Measurements from ENCODE around the gene CSNK1G2. TPM values are rescaled to one million over a fixed set of nuclear protein-coding genes. Genes with fewer than 3 reads are reported as not detected.
A peak's percentile ranks its signal among the peaks of the same experiment; 100 is the strongest.

Gene CSNK1G2
- total RNA-seq, 1 experiment from 2014 or later, result 88.1 TPM

DNA sequence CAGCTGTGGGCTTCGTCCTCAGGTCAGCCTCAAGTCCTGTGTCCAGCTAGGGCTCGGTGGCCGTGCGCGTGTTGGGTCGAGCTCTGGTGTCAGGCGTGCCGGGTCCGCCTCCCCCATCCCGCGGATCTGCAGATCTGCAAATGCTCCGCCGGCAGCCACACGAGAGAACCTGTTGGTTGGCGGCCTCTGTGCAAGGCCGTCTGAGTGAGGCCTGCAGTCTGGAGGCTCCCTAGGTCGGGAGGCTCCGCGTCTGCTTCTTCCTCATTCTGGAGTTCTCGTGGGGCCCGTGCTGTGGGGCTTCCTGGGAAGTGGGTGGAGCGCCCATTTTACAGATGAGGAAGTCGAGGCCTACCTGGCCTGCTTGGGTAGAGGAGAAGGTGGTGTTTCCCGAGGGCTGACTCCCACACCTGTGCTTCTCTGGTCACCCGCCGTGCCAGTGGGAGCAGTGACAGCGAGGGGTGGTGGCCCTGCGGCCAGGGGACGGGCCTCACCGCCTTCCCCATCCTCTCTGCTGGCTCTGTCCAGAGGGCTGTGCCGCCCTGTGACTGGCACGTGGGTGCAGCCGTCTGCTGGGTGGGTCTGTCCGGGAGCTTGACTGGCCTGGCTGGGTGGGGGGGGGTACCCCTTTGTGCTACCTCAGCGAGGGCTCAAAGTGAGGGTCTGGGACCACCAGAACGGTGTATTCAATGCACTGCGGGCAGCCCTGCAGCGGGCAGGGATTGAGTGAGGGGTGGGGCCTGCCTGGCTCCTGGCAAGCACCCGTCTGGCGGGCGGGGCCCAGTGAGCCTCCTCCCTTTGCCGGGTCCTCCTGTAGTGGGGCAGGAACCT, 3.3 kb downstream of the CSNK1G2 start:
- DNase-seq (ENCODE audit: low spot score), result no peak

- DNase-seq (ENCODE audit: low spot score), result no peak
Observed at GRCh38 chr19:1944916-1945561, 4.1 kb downstream of the CSNK1G2 start.

- DNase-seq (ENCODE audit: low spot score), result peak; percentile 38
Observed at GRCh38 chr19:1945899-1946298, 4.9 kb downstream of the CSNK1G2 start.

GRCh38 chr19:1947651-1948209, 6.8 kb downstream of the CSNK1G2 start:
- DNase-seq (ENCODE audit: low spot score), result peak; percentile 80

GRCh38 chr19:1949304-1950101, 8.5 kb downstream of the CSNK1G2 start:
- DNase-seq (ENCODE audit: low spot score), result no peak

- no peak for DNase-seq (ENCODE audit: low spot score)
Observed at GRCh38 chr19:1950640-1951039, 9.7 kb downstream of the CSNK1G2 start.

DNA sequence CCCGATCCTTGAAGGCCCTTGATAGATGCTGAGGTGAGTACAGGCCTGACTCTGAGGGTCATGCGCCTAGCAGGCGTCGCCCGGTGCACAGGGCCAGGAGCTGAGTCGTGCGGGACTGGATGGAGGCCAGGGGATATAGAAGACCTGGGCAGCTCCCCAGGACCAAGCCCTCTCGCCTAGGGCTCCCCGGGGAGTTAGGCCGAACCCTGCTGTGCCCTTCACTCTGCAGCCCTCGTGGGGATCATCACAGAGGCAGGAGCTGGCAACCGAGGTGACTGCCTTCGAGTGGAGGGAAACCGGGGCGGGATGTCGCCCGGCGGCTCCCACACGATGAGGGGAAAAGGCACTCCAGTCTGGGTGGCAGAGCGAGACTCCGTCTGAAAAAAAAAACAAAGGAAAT, 11.7 kb downstream of the CSNK1G2 start:
- DNase-seq (ENCODE audit: low spot score), result no peak

- no peak for DNase-seq (ENCODE audit: low spot score)
Observed at GRCh38 chr19:1953037-1953436, 12.1 kb downstream of the CSNK1G2 start.

DNA sequence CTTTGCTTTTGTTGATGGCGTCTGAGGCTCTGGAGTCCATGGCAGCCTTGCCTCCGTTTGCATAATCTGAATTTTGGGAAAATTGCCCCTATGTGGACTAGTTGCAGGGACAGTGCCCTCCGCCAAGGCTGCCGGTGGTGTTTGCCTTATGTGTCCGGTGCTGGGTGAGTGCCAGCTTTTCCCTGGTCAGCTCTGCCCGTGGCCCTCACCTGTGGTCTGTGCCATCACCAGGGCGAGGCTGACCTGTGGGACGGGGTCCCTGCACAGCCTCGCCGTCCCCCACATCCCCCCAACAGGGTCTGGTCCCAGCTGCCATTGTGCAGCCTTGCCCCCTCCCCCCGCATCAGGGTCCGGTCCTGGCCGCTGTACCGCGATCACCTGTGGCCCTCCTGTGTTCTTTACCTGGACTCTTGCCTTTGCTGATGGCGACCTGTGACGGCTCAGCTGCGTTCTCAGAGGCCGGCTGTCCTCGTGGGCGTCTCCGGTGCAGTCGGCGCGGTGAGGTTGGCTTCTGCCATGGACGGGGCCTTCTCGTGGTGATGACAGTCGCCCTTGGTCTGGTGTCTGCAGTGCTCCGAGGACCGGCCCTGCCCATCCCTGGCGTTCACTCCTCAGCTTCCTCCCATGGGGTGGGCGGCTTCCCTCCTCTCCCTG, 12.6 kb downstream of the CSNK1G2 start:
- DNase-seq (ENCODE audit: low spot score), result no peak

- no peak for DNase-seq (ENCODE audit: low spot score)
Observed at GRCh38 chr19:1954532-1954933, 13.6 kb downstream of the CSNK1G2 start.

DNA sequence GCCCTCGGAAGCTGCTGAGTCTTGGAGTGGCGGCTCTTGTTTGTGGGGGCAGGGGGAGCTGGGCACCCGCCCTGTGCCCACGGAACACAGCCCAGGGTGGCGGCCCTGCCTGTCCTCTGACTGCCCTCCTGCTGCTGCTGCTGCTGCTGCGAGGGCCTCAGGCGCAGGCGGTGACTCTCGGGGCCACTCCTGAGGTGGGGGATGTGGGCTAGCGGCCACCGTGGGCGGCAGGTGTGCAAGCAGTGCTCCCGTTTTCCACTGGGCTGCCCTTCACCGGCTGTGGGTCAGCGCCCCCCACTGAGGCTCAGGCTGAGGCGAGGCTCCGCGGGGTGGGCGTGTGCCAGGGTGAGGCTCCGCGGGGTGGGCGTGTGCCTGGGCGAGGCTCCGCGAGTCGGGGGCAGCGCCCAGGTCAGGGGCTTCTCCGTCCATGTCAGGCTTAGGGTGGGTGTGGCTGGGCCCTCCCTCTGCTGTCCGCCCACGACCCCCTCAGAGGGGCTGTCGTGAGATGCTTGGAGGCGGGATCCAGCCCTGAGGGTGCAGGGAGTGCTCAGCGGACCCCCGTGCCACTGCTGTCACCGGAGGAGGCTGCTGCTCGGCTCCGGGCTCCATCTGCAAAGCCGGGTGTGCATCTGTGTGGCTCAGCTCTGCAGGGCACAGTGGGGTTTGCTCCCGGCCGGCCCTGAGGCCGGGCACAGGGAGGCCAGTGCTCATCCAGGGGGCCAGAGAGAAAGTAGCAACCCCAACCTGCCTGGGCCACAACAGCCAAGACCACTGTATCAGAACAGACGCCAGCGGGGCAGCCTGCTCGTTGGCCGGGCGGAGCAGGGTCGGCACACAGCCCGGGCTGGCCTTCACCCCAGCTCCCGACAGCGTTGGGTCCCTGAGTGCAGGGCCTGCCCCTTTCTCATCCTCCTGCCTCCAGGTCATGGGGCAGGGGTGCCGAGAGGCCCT, 14.5 kb downstream of the CSNK1G2 start:
- DNase-seq (ENCODE audit: low spot score), result no peak

DNA sequence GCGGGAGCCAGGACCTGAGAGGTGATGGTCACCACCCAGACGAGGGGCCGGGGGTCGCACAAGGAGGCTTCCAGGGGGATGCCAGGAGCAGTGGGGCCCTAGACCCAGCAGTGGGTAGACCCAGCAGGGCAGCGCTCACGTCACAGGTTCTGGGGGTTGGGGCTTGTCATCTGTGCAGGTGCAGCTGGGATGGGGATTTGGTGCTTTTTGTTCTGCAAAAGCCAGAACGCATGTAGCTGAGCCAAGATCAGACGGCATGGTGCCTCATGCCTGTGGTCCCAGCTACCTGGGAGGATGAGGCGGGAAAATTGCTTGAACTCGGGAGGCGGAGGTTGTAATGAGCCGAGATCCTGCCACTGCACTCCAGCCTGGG, 15.1 kb downstream of the CSNK1G2 start:
- DNase-seq (ENCODE audit: low spot score), result no peak

DNA sequence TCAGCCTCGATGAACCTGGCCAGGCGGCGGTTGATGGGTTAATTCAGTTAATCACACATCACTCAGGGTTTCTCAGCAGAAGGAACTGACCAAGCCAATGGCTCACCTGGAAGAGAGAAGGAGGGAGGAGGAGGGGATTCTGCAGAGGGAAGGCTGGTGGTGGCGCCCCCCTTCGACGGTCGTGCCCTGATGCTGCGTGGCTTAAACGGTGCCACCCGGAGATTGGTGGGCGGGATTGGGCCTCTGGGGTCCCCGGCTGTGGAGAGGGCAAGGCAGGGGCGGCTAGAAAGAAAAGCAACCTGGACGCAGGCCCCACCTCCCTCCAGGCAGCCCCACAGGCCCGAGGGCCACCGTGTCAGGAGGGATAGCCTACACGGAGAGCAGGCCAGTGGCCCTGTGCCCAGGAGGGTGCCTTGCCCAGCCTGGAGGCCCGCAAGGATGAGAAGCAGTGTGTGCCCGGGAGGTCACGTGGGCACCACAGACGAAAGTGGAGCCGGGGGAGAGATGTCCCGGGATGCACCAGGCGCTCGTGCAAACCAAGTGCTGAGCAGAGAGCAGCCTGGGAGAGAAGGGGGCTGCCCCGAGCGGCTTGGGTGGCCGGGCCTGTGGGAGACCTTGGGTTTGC, 16.0 kb downstream of the CSNK1G2 start:
- no peak for DNase-seq (ENCODE audit: low spot score)

GRCh38 chr19:1957562-1958248, 16.7 kb downstream of the CSNK1G2 start:
- no peak for DNase-seq (ENCODE audit: low spot score)

GRCh38 chr19:1959928-1960589, 19.1 kb downstream of the CSNK1G2 start:
- no peak for DNase-seq (ENCODE audit: low spot score)

DNA sequence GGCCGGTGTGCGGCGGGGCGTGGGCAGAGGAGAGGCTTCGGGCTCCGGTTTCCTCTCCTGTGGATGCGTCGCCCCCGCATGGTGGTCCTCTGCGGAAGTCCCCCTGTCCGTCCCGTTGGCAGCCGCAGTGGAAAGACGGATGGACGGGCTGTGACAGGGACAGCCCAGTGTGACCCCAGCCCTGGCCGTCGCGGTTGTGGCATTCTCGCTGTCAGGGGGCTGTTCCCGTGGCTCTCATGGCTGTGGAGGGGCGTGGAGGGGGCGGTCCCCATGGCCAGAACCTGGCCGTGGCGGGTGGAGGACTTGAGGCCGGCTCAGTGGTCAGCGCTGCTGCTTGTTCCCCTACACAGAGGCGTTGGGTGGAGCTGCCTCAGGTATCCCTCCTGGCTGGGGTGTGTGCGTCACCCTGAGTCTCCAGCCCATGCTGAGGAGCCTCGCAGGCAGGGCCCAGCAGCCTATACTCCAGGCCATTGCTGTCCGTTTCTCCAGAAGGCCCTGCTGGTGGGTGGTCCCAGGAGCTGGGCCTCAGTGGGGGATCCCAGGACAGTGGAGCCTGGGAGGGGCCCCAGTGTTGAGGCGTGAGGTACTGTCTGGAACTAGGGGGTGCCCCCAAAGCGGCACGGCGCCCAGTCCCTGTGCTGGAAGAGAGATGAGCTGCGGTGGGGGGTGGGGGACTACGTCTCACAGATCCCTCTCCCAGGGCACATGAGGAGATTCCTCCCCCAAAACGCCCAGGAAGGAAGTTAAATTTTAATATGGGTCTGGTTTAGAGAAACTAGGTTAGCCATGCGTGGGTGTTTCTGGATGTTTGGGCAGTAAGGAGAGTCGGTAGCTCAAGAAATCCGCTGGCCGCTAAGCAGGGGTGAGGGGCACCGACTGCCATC, 20.3 kb downstream of the CSNK1G2 start:
- no peak for DNase-seq (ENCODE audit: low spot score)

DNA sequence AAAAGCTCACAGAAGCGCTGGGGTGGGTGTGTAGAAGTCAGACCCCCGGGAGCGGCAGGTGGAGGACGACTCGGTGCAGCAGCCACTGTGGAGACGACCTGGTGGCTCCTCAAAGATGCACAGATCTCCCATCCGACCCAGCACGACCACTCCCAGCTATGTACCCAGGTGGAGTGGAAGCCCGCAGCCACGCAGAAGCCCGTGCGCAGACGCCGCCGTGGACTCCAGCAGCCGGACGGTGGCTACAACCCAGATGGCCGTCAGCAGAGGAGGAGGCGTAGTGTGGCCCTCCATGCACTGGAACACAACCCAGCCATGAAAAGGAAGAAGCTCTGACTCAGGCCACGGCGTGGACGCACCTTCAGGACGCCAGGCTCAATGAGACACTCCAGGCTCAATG, 21.7 kb downstream of the CSNK1G2 start:
- DNase-seq (ENCODE audit: low spot score), result no peak

GRCh38 chr19:1967087-1967608, 26.2 kb downstream of the CSNK1G2 start:
- no peak for DNase-seq (ENCODE audit: low spot score)
